GM19351 (cell line): ENCODE results near the gene SPTAN1.
"Not testable (repeated sequence)": the region's sequence is repeated elsewhere in the genome, so short reads cannot be mapped to it uniquely, and the experiment has no call there.

Experiments
- ATAC-seq: cut with Tn5 transposase; IDR thresholded peaks from one replicate; pipeline ENCODE4 v1.9.1; 2021; ENCODE audit warnings: mild to moderate bottlenecking, moderate library complexity; ENCODE audit not compliant: unreplicated experiment

SPTAN1 gene

DNA sequence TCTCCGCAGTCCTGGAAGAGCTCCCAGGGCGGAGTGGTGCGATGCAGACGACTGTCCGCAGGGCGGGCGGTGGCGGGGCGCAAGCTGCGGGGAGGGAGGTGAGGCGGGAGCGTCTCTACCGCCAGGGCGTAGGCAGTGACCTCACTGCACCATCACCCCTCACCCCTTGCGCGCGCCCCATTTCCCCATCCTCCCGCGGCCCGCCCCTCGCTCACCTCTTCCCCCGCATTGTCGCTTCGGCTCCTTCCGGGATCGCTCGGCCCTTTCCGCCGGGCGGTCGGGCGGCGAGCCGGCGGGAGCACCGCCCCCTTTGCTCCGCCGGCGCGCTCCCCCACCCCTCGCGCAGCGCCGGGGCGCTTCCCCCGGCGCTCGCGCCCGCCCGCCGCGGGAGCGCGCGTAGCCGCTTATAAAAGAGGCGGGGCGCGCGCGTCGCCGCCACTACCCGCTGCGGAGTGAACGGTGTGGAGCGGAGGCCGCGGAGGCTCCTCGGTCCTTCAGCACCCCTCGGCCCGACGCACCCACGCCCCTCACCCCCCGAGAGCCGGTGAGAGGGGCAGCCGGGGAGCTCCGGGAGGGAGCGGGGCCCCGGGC, at the start of gene SPTAN1:
Gene SPTAN1, plus strand, starts transcription at position 435 of the 591 bp plus-strand sequence. CDS start 14,154 bp downstream, outside the sequence.
- ATAC-seq, result peak; percentile 65

DNA sequence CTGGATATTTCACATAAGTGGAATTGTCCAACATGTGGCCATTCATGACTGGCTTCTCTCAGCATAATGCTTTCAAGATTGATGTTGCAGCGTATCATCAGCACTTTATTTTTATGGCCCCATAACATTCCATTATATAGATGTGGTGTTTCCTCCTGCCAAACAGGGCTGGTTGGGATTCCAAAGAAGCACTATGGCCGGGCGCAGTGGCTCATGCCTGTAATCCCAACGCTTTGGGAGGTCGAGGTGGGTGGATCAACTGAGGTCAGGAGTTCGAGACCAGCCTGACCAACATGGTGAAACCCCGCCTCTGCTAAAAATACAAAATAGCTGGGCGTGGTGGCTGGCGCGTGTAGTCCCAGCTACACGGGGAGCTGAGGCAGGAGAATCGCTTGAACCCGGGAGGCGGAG, 49.0 kb upstream of the SPTAN1 start:
- ATAC-seq, result not testable (repeated sequence)

DNA sequence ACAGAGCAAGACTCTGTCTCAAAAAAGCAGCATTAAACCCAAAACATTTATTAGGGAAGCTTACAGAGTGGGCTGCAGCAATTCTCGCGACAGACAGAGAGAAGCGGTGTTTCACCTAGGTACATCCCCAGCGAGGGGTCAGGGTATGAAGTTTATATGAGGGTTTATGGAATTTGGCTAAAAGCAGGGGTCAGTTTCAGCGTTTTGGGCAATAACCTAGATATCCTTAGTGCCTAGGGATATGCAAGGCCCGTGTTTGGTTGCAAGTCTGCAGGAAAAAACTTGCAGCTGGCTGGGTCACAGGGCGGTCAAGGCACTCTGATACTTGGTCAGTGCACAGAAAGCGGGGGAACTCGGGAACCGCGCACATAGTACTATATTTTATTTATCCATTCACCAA, 48.5 kb upstream of the SPTAN1 start:
- no peak for ATAC-seq

DNA sequence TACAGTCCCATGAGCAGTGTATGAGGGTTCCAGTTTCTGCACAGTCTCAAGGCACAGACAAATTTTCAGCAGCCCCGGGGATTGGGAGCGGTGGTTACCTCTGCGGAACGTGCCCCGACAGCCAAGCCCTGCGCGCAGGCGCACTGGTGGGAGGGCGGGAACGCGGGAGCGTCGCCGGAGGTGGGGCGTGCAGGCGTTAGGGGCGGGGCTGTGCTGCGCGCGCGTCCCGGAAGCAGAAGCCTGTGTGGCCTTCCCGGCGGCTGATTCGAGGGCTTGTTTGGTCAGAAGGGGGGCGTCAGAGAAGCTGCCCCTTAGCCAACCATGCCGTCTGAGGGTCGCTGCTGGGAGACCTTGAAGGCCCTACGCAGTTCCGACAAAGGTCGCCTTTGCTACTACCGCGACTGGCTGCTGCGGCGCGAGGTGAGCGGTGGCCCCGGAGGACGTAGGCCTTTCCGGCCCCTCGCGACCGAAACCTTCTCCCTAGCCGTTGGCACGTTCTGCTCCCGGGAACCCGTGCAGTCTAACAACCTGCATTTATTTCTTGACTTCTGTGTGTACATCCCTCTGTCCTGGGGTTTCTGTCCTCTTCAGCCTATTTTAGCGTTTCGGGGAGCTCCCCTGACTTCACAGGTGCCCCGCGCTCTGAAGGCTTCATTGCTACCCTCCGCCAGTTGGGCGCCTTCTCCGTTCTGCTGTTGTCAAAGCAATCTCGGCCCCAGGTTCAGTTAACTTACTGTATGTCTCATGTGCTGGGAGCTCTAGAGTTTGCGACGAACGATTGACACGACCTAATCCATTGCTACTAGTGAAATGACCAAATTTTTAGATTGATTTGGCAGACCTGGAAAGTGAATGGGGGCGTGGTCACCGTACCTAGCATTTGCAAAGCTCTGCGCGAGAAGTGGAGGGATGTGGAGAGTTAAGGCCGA, 47.6 kb upstream of the SPTAN1 start, which contains the start of gene GLE1:
Gene GLE1, plus strand, starts transcription at position 235 of the 929 bp plus-strand sequence. Its CDS starts 87 bp downstream, at position 322.
- peak; percentile 85 for ATAC-seq

DNA sequence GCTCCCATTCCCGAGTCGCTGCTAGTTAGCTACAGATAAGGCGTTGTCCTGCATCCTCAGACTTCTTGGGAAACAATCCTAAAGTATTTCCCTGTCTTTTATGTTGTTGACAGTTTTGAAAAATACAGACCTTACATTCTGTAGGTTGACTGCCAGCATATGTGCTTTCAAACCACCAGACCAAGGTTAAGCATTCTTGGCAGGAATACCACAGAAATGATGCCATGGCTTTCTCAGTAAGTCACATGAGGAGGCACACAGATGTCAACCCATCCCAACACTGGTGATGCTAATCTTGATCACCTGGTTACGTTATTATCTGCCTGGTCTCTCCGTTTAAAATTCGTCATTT, 47.0 kb upstream of the SPTAN1 start:
- ATAC-seq, result no peak

DNA sequence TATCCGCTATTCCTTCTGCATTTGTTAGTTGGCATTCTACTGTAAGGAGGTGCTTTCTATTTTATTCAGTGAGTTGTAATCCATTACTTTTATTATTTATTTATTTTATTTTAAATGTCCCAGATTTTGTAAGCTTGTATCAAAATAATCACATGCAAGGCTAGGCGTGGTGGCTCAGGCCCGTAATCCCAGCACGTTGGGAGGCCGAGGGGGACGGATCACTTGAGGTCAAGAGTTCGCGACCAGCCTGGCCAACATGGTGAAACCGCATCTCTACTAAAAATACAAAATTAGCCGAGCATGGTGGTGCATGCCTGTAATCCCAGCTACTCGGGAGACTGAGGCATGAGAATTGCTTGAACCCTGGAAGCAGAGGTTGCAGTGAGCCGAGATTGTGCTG, 46.5 kb upstream of the SPTAN1 start:
- not testable (repeated sequence) for ATAC-seq

DNA sequence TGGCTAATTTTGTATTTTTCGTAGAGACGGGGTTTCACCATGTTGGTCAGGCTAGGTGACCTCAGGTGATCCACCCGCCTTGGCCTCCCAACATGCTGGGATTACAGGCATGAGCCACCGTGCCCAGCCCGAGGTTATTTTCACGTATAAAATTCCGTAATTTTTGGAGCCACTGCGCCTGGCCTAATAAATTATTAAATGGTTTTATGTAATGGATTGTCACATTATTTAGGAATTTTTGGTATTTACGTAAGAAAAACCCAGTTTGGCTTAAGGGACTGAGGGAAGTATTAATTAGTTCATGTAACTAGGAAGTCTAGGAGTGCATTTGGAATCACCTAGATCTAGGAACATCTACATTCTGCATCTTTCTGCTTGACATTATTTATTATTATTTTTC, 39.6 kb upstream of the SPTAN1 start:
- ATAC-seq, result no peak

DNA sequence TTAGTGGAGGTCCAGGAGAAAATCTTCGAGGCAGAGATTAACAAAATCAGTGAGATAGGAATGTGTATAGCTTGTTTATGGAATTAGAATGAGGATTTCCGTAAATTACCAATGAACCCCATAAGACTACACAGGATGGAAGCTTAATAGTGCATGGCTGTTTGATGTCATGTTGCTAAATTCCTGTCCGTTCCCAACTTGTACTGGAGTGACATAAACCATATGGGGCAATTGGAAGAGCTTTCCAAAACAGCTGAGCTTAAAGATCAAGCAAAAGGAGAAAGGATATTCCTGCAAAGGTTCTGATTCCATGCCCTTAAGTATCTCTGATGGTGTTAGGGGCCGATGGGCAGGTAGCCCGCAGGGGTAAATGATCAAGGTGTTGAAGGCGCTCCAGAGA, 30.4 kb upstream of the SPTAN1 start:
- no peak for ATAC-seq

DNA sequence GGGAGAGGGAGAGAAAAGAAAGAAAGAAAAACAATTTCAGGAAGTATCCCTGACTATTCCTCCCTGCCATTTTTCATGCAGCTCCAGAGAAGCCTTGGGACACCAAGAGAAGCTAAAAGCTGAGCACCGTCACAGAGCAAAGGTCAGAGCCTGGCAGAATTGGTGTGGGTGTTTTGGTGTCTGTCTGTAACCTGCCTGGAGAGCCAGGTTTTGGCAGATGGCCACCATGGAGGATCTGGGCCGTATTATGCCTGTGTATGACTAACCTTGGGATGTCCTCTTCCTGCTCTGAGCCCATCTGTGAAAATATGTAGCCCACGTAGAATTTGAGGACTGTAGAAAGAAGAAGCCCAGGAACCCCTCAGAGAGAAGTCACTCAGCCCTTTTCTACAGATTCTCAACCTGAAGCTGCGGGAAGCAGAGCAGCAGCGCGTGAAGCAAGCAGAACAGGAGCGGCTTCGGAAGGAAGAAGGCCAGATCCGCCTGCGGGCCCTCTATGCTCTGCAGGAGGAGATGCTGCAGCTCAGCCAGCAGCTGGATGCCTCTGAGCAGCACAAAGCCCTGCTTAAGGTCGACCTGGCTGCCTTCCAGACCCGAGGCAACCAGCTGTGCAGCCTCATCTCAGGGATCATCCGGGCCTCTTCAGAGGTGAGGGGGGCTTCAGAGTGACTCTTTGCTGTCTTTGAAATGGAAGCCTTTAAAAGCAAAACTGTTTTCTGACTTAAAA, 29.0 kb upstream of the SPTAN1 start:
- ATAC-seq, result no peak

DNA sequence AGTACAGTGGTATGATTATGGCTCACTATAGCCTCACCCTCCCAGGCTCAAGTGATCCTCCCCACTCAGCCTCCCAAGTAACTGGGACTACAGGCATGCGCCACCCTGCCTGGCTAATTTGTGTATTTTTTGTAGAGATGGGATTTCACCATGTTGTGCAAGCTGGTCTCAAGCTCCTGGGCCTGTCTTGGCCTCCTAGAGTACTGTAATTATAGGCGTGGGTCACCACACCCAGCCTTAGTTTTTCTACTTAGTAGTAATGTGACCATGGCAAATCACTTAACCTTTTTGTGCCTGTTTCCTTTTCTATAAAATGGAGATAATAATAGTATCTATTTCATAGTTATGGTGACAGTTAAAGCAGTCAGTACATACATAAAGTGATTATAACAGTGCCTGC, 25.7 kb upstream of the SPTAN1 start:
- no peak for ATAC-seq

DNA sequence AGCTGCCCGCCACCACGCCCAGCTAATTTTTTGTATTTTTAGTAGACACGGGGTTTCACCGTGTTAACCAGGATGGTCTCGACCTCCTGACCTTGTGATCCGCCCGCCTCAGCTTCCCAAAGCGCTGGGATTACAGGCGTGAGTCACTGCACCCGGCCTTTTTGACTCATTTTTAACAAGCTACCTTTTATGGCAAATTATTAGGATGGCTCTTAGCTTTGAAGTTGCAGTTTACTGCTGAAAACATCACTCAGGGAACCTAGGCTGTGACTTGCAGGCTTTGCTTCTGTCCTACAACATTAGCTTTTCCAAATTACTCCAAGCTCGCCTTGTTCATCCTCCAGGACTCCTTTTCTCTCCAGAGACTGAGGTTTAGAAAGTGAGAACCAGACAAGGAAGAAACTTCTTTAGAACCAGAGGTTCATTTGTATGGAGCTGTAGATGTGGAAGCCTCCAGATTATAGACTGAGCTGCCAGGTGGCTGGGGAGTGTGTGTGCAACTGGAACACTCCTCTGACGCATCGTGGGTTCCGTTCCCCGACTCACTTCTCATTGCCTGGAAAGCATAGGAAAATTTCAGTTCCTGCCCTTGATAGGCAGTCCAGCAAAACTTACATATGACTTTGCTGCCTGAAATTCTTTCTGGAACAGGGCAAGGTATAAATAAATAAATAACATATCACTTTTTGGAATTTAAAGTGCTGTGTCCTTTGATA, 23.8 kb upstream of the SPTAN1 start:
- no peak for ATAC-seq

DNA sequence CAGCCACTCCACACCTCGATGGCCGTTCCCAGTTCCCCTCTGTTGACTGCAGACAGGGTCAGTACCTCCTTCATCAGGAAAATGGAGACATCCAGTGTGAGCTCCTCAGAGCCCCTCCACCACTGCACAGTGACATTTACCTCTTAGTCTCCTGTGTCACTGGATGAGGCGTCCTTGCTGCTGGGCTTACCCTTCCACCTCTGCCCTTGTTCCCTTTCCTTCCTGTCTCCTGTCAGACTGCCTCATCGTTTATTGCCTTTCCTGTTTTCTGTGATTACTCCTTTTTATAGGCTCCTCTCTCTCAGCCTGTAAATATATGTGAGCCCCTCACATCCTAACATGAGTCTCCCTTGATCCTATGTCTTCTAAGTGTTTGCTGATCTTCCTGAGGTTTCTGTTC, 23.2 kb upstream of the SPTAN1 start:
- no peak for ATAC-seq

DNA sequence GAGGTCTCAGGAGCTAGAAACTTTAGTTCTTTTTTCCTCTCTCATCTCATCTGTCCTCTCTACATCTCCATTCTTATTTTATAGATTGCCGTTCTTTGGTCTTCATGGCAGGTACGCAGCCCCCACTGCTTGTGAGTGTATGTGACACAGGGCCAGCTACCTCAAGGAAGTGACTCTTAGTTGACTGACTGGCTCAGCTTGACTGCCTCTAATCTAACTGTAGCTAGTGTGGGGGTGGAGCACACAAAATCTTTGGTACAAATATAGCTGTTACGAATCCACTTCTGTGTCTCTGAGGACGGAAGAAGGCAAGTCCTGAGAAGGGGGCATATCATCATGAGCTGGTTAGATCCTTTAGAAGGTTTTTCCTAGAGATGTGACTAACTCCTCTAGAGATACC, 19.8 kb upstream of the SPTAN1 start:
- no peak for ATAC-seq

DNA sequence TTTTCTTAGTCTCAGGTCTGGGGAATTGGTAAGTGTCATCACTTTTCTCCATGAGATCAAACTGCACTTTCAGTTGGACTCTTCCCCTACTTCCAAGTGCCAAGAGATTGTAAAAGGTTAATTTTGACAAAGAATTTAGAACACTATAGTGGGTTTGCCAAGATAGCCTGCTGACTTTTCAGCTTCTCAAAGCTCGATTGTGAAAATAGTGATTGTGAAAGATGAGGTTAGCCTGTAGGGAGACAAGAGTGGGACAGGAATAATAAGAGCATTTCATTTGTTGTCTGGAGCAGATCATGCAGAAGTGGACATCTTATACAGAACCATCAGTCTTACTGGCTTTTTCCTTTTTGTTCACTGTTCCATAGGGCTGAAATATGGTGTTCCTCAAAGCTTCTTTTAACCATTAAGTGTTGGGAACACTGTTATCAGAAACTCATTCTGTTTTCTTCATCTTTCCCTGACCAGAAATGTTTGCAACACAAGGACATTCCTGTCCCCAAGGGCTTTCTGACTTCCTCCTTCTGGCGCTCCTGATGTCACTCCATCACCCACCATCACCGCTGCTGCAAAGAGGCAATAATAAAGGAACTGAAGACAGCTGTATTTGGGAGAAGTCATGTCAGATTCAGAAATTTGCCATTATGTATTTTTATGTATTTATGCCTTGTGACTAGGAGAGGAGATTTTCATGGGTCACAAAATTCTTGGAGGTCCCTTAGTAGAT, 11.6 kb upstream of the SPTAN1 start:
- ATAC-seq, result no peak

DNA sequence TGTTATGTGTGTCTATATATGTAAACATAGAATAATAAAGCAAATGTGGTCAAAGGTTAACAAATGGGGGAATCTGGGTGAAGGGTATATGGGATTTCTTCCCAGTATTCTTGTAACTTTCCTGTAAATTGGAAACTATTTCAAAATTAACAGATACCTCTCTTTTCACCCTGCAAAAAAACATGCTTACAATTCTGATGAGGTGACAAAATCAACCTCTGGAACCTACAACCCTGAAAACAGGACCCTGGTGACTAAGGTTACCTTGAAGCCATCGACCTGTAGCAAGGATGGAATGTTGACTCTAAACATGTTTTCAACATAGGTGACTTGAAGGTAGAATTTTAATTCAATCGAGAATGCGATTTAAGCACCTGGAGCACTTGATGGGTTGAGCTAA, 5.9 kb upstream of the SPTAN1 start:
- no peak for ATAC-seq

DNA sequence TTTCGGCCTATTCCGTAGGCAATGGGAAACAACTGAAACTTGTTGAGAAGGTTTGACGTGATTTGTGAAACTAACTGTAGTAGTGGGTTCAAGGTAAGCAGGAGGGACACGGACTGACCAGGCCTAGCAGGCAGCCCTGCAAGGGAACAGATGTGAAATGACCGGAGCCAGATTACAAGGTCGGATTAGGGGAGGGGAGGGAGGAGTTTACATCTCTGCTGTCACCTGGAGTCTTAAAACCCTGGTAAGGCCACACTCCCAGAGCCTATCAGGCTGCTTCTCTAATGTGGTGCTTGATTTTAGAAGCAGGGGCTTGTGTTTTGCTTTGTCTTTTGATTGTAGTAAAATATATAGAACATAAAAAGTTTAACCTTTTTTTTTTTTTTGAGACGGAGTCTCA, 3.5 kb upstream of the SPTAN1 start:
- no peak for ATAC-seq

DNA sequence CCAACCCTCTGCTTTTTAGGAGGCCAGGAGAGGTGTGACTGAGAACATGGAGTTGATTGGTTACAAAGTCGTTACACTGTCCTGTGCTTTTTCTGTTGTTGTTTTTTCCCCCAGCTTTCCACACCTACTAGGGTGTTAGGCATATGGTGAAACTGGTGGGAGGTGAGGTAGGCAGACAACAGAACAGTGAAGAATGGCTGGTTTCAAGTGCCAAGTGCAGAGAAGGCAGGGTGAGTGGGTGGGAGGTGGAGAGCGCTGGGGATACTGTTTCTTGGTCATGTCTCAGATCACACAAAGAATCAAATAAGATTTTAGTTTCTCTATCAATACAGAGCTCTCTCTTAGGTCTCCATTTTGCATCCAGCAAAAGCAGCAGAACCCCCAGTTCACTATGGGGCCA, 2.2 kb upstream of the SPTAN1 start:
- ATAC-seq, result no peak

DNA sequence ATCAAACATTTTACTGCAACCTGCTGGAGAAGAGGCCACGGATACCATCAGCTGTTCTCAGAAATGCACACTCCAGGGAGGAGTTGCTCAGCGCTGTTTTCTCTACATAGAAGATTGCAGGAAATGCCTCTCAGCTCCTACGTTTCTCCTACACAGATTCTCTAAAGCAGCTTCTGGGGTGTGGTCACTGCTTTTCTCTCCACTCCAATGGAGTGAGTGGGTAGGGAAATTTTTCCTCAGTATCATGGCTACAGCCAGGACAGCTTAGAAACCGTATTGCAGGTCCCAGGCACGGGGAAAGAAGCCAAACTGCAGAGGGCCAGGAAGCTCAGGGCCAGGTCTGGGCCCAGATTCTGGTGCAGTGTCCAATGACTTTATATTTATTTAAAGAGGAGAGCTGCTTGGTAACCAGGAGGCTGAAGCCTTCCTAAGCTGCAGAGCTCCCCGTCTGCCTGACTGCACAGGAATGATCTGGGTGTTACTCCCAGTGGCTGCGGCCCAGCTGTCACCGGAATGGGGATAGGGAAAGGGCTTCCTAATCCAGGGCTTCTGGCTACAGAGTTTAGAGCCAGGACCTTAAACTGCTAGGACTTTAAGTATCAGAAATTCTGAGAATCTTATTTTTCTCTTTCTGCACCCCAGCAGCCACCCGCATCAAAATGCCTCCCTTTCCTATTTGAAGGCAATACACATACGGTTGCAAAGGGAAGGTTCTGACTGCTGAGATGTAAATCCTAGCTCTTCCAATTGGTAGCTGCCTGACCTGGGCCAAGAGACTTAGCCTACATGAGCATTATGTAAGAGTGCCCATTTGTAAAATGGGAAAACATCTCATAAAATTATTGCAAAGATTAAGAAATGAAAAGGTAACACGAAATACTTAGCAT, 1.4 kb upstream of the SPTAN1 start:
- no peak for ATAC-seq

DNA sequence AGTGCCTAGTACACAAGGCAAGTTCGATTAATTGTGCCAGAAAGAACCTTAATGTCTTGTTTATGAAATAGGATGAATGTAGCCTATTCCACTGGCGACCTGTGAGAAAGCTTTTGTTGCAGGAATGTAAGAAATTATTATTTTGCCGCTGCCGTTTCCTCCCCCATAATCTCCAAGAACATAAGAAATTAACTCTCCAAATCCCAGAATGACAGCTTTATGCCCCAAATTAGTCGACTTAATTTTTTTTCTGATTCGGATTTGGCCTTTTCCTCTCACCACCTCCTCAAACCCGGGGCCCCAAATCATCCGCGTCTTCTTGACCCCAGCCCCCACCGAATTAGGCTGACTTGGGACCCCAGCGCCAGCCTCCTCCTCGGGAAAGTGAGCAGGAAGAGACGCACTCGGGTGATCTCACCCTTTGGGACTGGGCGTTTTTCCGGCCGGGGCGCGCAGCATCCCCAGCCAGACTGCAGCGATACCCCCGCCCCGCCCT, 682 bp upstream of the SPTAN1 start:
- no peak for ATAC-seq
